IPS DF 6.9 (cell line): ENCODE measurements around the gene SH3BP5L.

Experiments
- DNase-seq: peaks from one replicate; pipeline ENCODE4 v3.0.0-alpha.2; 2013; ENCODE audit warnings: low read depth, low spot score
- H3K27ac ChIP-seq: one replicate; pipeline ENCODE4 v1.5.1; 2013; ENCODE audit warnings: low read length, control low read depth
- H3K27me3 ChIP-seq: 2 replicates; pipeline ENCODE4 v1.6.1; 2013; ENCODE audit warnings: mild to moderate bottlenecking, low read length; ENCODE audit not compliant: control insufficient read depth, insufficient read depth
- H3K36me3 ChIP-seq: 2 replicates; pipeline ENCODE4 v1.6.1; 2013; ENCODE audit warnings: low read length; ENCODE audit not compliant: control insufficient read depth, insufficient read depth
- H3K4me1 ChIP-seq: 2 replicates; pipeline ENCODE4 v1.6.1; 2013; ENCODE audit warnings: low read length; ENCODE audit not compliant: control insufficient read depth, insufficient read depth
- H3K4me3 ChIP-seq: 2 replicates; pipeline ENCODE4 v1.5.1; 2013; ENCODE audit warnings: mild to moderate bottlenecking, low read length
- H3K9me3 ChIP-seq: 2 replicates; pipeline ENCODE4 v1.6.1; 2013; ENCODE audit warnings: low read length, inconsistent platforms; ENCODE audit not compliant: control insufficient read depth, insufficient read depth
- WGBS: extraction: QIAGEN DNeasy Blood & Tissue Kit; methylation state at CpG from one replicate; pipeline ENCODE4 v1.1.7; 2013; ENCODE audit warnings: mixed read lengths, missing lambda C conversion rate; ENCODE audit not compliant: insufficient read length, insufficient coverage; 5-methylcytosine and 5-hydroxymethylcytosine counted together

Gene SH3BP5L

DNA sequence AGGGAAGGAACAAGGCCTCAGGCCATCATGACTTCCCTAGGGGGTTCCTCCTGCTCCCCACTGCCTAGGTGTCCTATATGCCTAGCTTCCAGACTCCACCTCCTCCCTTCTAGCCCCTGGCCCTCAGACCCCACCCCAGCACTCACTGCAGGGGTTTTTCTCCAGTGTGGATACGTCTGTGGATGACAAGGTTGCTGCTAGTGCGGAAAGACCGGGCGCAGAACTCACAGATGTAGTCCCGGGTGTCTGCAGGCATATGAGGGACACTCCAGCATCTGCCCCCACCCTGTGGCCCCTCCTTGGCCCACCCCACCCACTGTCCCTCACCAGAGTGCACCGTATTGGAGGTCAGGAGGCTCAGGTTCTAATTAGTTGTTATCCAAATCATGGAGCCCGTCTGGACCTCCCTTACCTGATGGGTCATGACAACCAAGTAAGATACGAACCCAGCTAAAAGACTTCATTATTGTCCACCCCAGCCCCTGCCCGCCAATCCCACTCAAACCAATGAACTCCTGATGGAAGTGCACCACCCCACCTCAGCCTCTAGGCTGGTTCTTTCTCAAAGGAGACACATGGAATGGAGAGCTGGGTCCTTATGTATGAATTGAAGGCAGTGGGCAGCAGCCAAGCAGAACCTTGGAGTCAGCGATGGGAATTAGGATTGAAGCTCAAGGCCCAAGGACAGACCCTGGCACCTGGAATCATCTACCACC is 25.0 kb upstream of the SH3BP5L start:
- Histone ChIP-seq H3K36me3 (peaks cover 48% of the 10 kb centered on the region), H3K4me3 (no peak overlapping the region), H3K9me3 (no peaks in the 10 kb centered on the region), H3K27ac (no peak overlapping the region), H3K4me1 (no peaks in the 10 kb centered on the region), H3K27me3 (no peaks in the 10 kb centered on the region)
- DNase-seq: no peak
- WGBS: no CpG with 5 or more reads among the region's 10 CpGs

DNA sequence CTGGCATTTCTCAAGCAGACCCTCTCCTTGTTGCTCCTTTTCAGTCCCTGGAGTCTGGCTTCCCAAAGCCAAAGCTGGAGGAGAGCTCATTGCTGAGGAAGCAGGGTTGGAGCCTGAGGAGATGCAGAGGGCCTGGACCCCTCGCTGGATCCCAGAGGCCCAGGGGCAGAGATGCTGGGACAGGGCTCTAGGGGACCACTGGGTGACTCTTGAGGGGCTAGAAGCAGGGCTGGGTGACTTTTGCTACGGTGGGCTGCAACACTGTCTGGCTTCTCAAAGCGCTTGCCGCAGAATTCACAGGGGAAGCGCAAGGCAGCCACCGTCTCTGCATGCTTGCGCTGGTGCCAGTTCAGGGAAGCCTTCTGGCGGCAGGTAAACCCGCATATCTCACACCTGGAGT is 24.4 kb upstream of the SH3BP5L start:
- no peak overlapping the region for H3K27ac ChIP-seq
- no peak overlapping the region for H3K4me3 ChIP-seq
- no peaks in the 10 kb centered on the region for H3K27me3 ChIP-seq
- no peak for DNase-seq
- H3K9me3 ChIP-seq: no peaks in the 10 kb centered on the region
- no CpG with 5 or more reads among the region's 9 CpGs for WGBS
- H3K36me3 ChIP-seq: peaks cover 46% of the 10 kb centered on the region
- no peaks in the 10 kb centered on the region for H3K4me1 ChIP-seq

DNA sequence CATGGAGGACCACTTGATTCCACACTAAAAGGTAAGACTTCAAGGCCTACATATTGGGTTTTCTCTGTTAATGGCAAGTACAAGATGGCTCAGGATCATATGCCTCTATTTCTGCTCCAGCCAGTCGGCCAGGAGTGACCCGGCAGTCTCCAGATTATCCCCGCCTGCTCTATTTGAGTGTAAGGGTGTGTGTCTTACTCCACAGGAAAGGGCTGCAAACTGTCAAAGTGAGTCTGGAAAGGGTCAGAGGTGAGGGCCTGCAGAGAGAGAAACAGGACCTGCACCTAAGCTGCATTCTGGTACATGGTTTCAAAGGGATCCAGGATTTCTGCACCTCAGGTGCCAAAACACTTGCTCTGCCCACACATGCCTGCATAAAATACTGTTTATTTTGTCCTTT is 23.9 kb upstream of the SH3BP5L start:
- no peak overlapping the region for H3K27ac ChIP-seq
- no peaks in the 10 kb centered on the region for H3K4me1 ChIP-seq
- no peak overlapping the region for H3K4me3 ChIP-seq
- peaks cover 42% of the 10 kb centered on the region for H3K36me3 ChIP-seq
- H3K9me3 ChIP-seq: no peaks in the 10 kb centered on the region
- no peak for DNase-seq
- WGBS: no CpG with 5 or more reads among the region's 3 CpGs
- H3K27me3 ChIP-seq: no peaks in the 10 kb centered on the region

DNA sequence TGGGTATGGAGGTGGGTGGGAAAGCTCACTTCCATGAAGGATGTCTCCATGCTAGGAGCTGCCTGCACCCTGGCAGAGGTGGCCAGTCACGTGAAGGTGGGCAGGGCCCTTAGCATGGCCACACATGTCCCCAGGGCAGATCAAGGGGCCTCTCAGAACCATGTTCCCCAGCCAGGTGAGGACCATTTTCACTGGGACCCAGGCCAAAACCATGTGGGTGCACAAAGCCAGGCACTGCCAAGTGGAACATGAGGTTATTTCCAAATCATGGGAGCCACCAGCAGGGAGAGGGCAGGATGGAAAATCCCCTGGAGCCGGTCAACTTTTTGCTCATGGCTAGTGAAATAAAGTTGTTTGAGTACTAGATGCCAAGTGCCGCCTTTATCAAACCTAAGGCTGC is 23.4 kb upstream of the SH3BP5L start:
- no peak overlapping the region for H3K27ac ChIP-seq
- no peak for DNase-seq
- no peaks in the 10 kb centered on the region for H3K4me1 ChIP-seq
- peaks cover 41% of the 10 kb centered on the region for H3K36me3 ChIP-seq
- H3K9me3 ChIP-seq: no peaks in the 10 kb centered on the region
- no peak overlapping the region for H3K4me3 ChIP-seq
- no peaks in the 10 kb centered on the region for H3K27me3 ChIP-seq
- no CpG with 5 or more reads among the region's 3 CpGs for WGBS

DNA sequence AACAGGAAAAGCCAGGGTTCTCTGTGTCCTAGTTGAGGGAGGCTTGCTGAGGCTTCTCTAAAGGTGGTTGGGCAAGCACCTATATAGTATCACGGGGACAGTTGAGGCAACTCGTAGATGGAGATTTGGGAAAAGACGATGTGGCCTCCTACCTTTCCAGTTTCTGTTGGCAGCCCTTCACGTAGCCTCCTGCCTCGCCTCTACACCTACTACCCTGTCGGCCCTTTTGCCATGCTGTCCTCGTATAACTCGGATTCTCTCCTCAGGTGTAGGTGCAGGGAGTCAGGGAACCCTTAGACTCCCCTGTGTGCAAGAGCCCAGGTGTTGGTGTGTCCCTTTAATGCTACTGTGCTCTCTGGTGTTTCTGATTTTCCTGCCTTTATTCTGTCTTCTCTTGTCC is 22.9 kb upstream of the SH3BP5L start:
- WGBS: no CpG with 5 or more reads among the region's 8 CpGs

DNA sequence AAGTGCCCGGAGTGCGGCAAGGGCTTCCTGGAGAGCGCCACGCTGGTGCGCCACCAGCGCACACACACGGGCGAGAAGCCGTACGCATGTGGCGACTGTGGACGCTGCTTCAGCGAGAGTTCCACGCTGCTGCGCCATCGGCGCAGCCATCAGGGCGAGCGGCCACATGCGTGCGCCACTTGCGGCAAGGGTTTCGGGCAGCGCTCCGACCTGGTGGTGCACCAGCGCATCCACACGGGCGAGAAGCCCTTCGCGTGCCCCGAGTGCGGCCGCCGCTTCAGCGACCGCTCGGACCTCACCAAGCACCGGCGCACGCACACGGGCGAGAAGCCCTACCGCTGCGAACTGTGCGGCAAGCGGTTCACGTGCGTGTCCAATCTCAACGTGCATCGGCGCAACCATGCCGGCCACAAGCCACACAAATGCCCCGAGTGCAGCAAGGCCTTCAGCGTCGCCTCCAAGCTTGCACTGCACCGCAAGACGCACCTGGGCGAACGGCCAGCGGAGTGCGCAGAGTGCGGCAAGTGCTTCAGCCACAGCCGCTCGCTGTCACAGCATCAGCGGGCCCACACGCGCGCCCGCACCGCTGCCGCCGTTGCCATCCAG is 22.3 kb upstream of the SH3BP5L start:
- Histone ChIP-seq H3K27me3 (no peaks in the 10 kb centered on the region), H3K4me3 (no peak overlapping the region), H3K27ac (no peak overlapping the region), H3K36me3 (peaks cover 37% of the 10 kb centered on the region), H3K4me1 (no peaks in the 10 kb centered on the region), H3K9me3 (no peaks in the 10 kb centered on the region)
- WGBS: no CpG with 5 or more reads among the region's 72 CpGs
- no peak for DNase-seq

More for the DNA sequence above, 22.9 kb upstream of the SH3BP5L start:
- H3K4me1 ChIP-seq: no peaks in the 10 kb centered on the region
- H3K9me3 ChIP-seq: no peaks in the 10 kb centered on the region
- DNase-seq: no peak
- peaks cover 37% of the 10 kb centered on the region for H3K36me3 ChIP-seq
- H3K27me3 ChIP-seq: no peaks in the 10 kb centered on the region
- H3K4me3 ChIP-seq: no peak overlapping the region
- no peak overlapping the region for H3K27ac ChIP-seq

DNA sequence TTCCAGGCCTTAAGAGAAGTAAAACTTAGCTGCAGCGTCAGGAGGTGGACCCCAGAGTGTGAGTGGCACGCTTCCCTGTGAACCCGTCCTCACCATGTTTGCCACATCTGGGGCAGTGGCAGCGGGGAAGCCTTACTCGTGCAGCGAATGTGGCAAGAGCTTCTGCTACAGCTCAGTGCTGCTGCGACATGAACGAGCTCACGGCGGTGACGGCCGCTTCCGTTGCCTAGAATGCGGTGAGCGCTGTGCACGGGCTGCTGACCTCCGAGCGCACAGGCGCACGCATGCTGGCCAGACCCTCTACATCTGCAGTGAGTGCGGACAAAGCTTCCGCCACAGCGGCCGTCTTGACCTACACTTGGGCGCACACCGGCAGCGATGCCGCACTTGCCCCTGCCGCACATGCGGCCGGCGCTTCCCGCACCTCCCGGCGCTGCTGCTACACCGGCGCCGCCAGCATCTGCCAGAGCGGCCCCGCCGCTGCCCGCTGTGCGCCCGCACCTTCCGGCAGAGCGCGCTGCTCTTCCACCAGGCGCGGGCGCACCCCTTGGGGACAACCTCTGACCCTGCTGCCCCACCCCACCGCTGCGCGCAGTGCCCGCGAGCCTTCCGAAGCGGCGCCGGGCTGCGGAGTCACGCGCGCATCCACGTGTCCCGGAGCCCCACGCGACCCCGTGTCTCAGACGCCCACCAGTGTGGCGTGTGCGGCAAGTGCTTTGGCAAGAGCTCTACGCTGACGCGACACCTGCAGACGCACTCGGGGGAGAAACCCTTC is 21.7 kb upstream of the SH3BP5L start:
- Histone ChIP-seq H3K36me3 (peaks cover 37% of the 10 kb centered on the region), H3K27ac (no peak overlapping the region), H3K4me3 (no peak overlapping the region), H3K4me1 (no peaks in the 10 kb centered on the region), H3K27me3 (no peaks in the 10 kb centered on the region), H3K9me3 (no peaks in the 10 kb centered on the region)
- no peak for DNase-seq
- no CpG with 5 or more reads among the region's 76 CpGs for WGBS

DNA sequence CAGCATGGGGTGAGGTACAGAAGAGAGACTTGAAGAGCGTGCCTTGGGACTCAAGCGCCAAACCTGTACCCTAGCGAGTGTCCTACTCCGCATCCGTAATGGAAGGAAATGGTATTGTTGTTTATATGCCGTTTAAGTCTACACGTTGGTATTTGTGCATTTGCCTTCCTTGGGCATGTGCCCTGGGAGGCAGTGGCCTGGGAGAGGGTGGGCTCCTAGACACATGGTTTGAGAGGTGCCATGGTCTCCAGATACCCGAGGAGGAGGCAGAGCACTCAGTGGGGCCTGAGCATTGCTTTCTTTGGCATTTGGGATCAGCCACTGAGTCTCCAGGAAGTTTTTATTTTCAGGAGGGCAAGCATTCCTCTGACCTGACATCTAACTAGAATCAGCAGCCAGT is 18.8 kb upstream of the SH3BP5L start:
- no peak for DNase-seq
- Histone ChIP-seq H3K4me3 (no peak overlapping the region), H3K27ac (no peak overlapping the region), H3K36me3 (peaks cover 30% of the 10 kb centered on the region), H3K9me3 (no peaks in the 10 kb centered on the region), H3K4me1 (no peaks in the 10 kb centered on the region), H3K27me3 (no peaks in the 10 kb centered on the region)
- WGBS: no CpG with 5 or more reads among the region's 8 CpGs

DNA sequence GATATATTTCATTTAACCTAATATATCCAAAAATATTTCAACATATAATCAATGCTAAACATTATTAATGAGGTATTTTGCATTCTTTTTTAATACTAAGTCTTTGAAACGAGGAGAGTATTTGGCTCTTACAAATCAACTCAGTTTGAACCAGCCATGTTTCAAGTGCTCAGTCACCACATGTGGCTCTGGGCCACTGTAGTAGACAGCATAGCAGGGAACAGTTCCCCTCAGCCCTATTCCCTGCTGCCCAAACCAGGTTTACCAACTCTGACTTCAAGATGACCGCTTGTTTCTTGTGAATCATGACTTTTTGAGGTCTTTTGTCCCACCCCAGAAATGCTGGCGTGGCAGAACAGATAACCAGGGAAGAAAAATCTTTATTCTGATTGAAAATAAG is 18.0 kb upstream of the SH3BP5L start:
- no peaks in the 10 kb centered on the region for H3K27me3 ChIP-seq
- DNase-seq: no peak
- H3K27ac ChIP-seq: no peak overlapping the region
- H3K36me3 ChIP-seq: peaks cover 25% of the 10 kb centered on the region
- no peaks in the 10 kb centered on the region for H3K9me3 ChIP-seq
- WGBS: no CpG with 5 or more reads among the region's 3 CpGs
- H3K4me3 ChIP-seq: no peak overlapping the region
- no peaks in the 10 kb centered on the region for H3K4me1 ChIP-seq

DNA sequence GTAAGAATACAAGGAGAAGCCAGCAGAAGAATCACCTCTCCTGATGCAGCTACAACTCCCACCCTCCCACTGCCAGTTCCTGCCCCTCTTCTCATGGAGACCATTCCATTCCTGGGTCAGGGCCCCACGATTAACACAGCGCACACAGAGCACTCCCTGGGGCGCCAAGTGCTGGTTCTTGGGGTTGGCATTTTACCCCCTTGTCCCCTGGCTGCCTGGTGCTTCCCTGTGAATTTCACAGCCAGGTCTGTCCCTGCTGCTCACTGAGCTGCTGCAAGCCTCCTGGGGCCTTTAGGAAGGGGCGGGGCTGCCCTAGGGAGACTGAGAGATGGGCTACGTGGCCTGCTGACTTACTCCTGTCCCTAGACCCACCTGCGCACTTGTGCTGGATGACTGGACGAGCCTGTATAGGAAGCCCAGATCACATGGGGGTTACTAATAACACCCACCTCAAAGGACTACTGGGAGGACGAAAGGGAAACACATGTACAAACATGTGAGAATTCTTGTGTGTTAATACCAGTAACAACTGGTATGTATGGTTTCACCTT is 17.1 kb upstream of the SH3BP5L start:
- no peaks in the 10 kb centered on the region for H3K4me1 ChIP-seq
- H3K9me3 ChIP-seq: no peaks in the 10 kb centered on the region
- H3K36me3 ChIP-seq: peaks cover 16% of the 10 kb centered on the region
- no CpG with 5 or more reads among the region's 8 CpGs for WGBS
- H3K27ac ChIP-seq: no peak overlapping the region
- no peak for DNase-seq
- no peaks in the 10 kb centered on the region for H3K27me3 ChIP-seq
- no peak overlapping the region for H3K4me3 ChIP-seq
